Liver (tissue), 9 donors: Measurements from ENCODE around the gene KIF1A. TPM values are rescaled to one million over a fixed set of nuclear protein-coding genes. Genes with fewer than 3 reads are reported as not detected.

Experiments used
- DNase-seq: peaks from one replicate; pipeline ENCODE4 v3.0.0-alpha.2; 2017; ENCODE audit warnings: low spot score
- H3K27ac ChIP-seq, 2 donors: one replicate each; pipeline ENCODE4 v1.7.0; 2013; ENCODE audit warnings: inconsistent platforms in 2 of 2, low read length in 2 of 2, control low read depth in 1 of 2, low read depth in 1 of 2, mild to moderate bottlenecking in 1 of 2
- H3K27me3 ChIP-seq, 4 donors: one replicate each; pipeline versions ENCODE4 v1.6.1 to v1.7.0; 2013; ENCODE audit warnings: low read length in 3 of 4, inconsistent platforms in 1 of 4, mild to moderate bottlenecking in 1 of 4, moderate library complexity in 1 of 4; ENCODE audit not compliant: control insufficient read depth in 4 of 4, insufficient read depth in 4 of 4
- H3K36me3 ChIP-seq, 4 donors: one replicate each; pipeline versions ENCODE4 v1.6.1 to v1.7.0; 2013; ENCODE audit warnings: low read length in 3 of 4, mild to moderate bottlenecking in 3 of 4, low read depth in 1 of 4, moderate library complexity in 1 of 4; ENCODE audit not compliant: control insufficient read depth in 4 of 4, insufficient read depth in 3 of 4
- H3K4me1 ChIP-seq, 4 donors: one replicate each; pipeline versions ENCODE4 v1.6.1 to v1.7.0; 2013; ENCODE audit warnings: low read length in 3 of 4, mild to moderate bottlenecking in 3 of 4, moderate library complexity in 1 of 4; ENCODE audit not compliant: control insufficient read depth in 4 of 4, insufficient read depth in 4 of 4
- H3K4me3 ChIP-seq, 3 donors: one replicate each; pipeline versions ENCODE4 v1.6.1 to v1.7.0; 2013; ENCODE audit warnings: low read length in 3 of 3, control low read depth in 1 of 3, low read depth in 1 of 3, mild to moderate bottlenecking in 1 of 3
- H3K9ac ChIP-seq, 2 donors: one replicate each; pipeline ENCODE4 v1.7.0; 2013; ENCODE audit warnings: low read length in 2 of 2, mild to moderate bottlenecking in 2 of 2, moderate library complexity in 2 of 2, control low read depth in 1 of 2, low read depth in 1 of 2
- H3K9me3 ChIP-seq, 4 donors: one replicate each; pipeline versions ENCODE4 v1.6.1 to v1.7.0; 2013; ENCODE audit warnings: low read length in 3 of 4; ENCODE audit not compliant: control insufficient read depth in 4 of 4
- ATF3 ChIP-seq: IDR thresholded peaks from 2 replicates; pipeline ENCODE4 v1.6.1; 2016; ENCODE audit warnings: antibody characterized with exemption
- CTCF ChIP-seq: fragments of 150-350 bp; IDR thresholded peaks from 2 replicates; pipeline ENCODE4 v1.5.1; 2017; ENCODE audit warnings: improper control_type of control experiment, low read depth, low read length; ENCODE audit not compliant: missing input control
- EGR1 ChIP-seq, 2 donors: IDR thresholded peaks; 2 replicates each; pipeline ENCODE4 v1.6.1; 2016 to 2018; ENCODE audit warnings: antibody characterized with exemption in 2 of 2, low read depth in 2 of 2
- FOXA2 ChIP-seq: IDR thresholded peaks from 2 replicates; pipeline ENCODE4 v1.6.1; 2016; ENCODE audit warnings: antibody characterized with exemption
- GABPA ChIP-seq, 2 donors: IDR thresholded peaks in 1 of 2; conservative IDR thresholded peaks in 1 of 2; 2 replicates each; pipeline ENCODE4 v1.6.1; 2016; ENCODE audit warnings: antibody characterized with exemption in 2 of 2, mild to moderate bottlenecking in 1 of 2, moderate library complexity in 1 of 2
- HNF4G ChIP-seq: IDR thresholded peaks from 2 replicates; pipeline ENCODE4 v1.6.1; 2016; ENCODE audit warnings: antibody characterized with exemption
- JUND ChIP-seq, 2 donors: IDR thresholded peaks; 2 replicates each; pipeline ENCODE4 v1.6.1; 2016; ENCODE audit warnings: antibody characterized with exemption in 2 of 2
- MAX ChIP-seq: IDR thresholded peaks from 2 replicates; pipeline ENCODE4 v1.6.1; 2016; ENCODE audit warnings: antibody characterized with exemption
- RAD21 ChIP-seq, 2 donors: IDR thresholded peaks; 2 replicates each; pipeline ENCODE4 v1.6.1; 2016; ENCODE audit warnings: antibody characterized with exemption in 2 of 2, mild to moderate bottlenecking in 2 of 2
- REST ChIP-seq: IDR thresholded peaks from 2 replicates; pipeline ENCODE4 v1.6.1; 2016; ENCODE audit warnings: antibody characterized with exemption, mild to moderate bottlenecking
- RXRA ChIP-seq, 2 donors: IDR thresholded peaks; 2 replicates each; pipeline ENCODE4 v1.6.1; 2017 to 2018; ENCODE audit warnings: antibody characterized with exemption in 2 of 2, mild to moderate bottlenecking in 1 of 2
- SP1 ChIP-seq: IDR thresholded peaks from 2 replicates; pipeline ENCODE4 v1.6.1; 2018; ENCODE audit warnings: antibody characterized with exemption, mild to moderate bottlenecking
- TAF1 ChIP-seq: conservative IDR thresholded peaks from 2 replicates; pipeline ENCODE4 v1.6.1; 2016; ENCODE audit warnings: antibody characterized with exemption, mild to moderate bottlenecking
- YY1 ChIP-seq: IDR thresholded peaks from 2 replicates; pipeline ENCODE4 v1.6.1; 2016; ENCODE audit warnings: antibody characterized with exemption, mild to moderate bottlenecking
- ZBTB33 ChIP-seq: IDR thresholded peaks from 2 replicates; pipeline ENCODE4 v1.6.1; 2016; ENCODE audit warnings: antibody characterized with exemption
- WGBS: extraction: QIAGEN DNeasy Blood & Tissue Kit; methylation state at CpG from one replicate; pipeline ENCODE4 v1.1.7; 2013; 5-methylcytosine and 5-hydroxymethylcytosine counted together
- polyA plus RNA-seq, 2 donors: library from polyadenylated mRNA; stranded (reverse) in 1 of 2; unstranded in 1 of 2; fragments of 200-250 nt in 1 of 2; fragments of >200 nt in 1 of 2; fragmentation: Nextera tagmentation in 1 of 2; extraction: Ambion mirVana in 1 of 2; gene quantifications; one replicate each; pipeline versions ENCODE4 v1.2.1 to v1.2.3, GENCODE V29; 2013 to 2015
- total RNA-seq, 2 donors: library from RNA; depleted of rRNA; stranded (reverse); fragments of >200 nt; gene quantifications; one replicate each; pipeline ENCODE4 v1.2.3, GENCODE V29; 2014
- donor health status: healthy.
- donor health status: healthy.
- donor health status: healthy.
- donor health status: healthy.
- donor health status: healthy.

Gene KIF1A
- total and polyA plus RNA-seq, 4 donors: 0.03 to 0.21 (median 0.11) TPM

- WGBS: 86% methylated on average over 4 of the region's 4 CpGs
- TF ChIP-seq RAD21 (IDR thresholded peaks at IDR 0.05) (no peak), EGR1 (IDR thresholded peaks at IDR 0.05; ENCODE audit: low read depth in 2 of 2) (no peak), GABPA (IDR thresholded peaks at IDR 0.05 in 1 of 2, conservative IDR thresholded peaks at IDR 0.05 in 1 of 2) (no peak), MAX (no peak), SP1 (no peak), CTCF (no peak), ATF3 (no peak), HNF4G (no peak), FOXA2 (no peak), JUND (IDR thresholded peaks at IDR 0.05) (no peak), ZBTB33 (no peak), REST (no peak), YY1 (no peak), TAF1 (no peak), RXRA (IDR thresholded peaks at IDR 0.05) (no peak)
- no peak overlapping the region for H3K9ac ChIP-seq
Measured at GRCh38 chr2:240825476-240825875, 5.5 kb upstream of the KIF1A start.

More at GRCh38 chr2:240825476-240825875, 5.5 kb upstream of the KIF1A start:
- no peak overlapping the region for H3K27ac ChIP-seq
- H3K4me1 ChIP-seq: peaks cover 0 to 7% (median 2%) of the 10 kb centered on the region in 4 donors
- no peak for DNase-seq
- H3K36me3 ChIP-seq: no peaks in the 10 kb centered on the region
- no peak overlapping the region for H3K4me3 ChIP-seq
- H3K9me3 ChIP-seq: peaks cover 0 to 8% (median under 1%) of the 10 kb centered on the region in 4 donors
- peaks cover 0 to 3% (median 1%) of the 10 kb centered on the region in 4 donors for H3K27me3 ChIP-seq
